Endothelial cell of umbilical vein (primary cell): ENCODE results near the gene UTS2. TPM values are rescaled to one million over a fixed set of nuclear protein-coding genes. Genes with fewer than 3 reads are reported as not detected.

Source experiments
- BruUV-seq: library from RNA; stranded (reverse); fragments of 400-500 nt; replicated peaks from 2 replicates; lab custom pipeline; 2021; lab: Mats Ljungman, UMichigan
- CTCF ChIA-PET: fragments of 300-600, 350-600 bp; sonication (Branson Sonifier 250); formaldehyde crosslinking; loops from one replicate; lab custom pipeline; 2021; ENCODE audit warnings: antibody characterized with exemption, inconsistent platforms; lab: Charles Lee
- POLR2A ChIA-PET: fragments of 300-600, 350-600 bp; sonication (Branson Sonifier 250); formaldehyde crosslinking; loops from one replicate; lab custom pipeline; 2021; ENCODE audit warnings: antibody characterized with exemption, inconsistent platforms; lab: Charles Lee
- DNase-seq: peaks from one replicate; pipeline ENCODE4 v3.0.0-alpha.2; 2011; ENCODE audit warnings: low read depth, low spot score
- FAIRE-seq: peaks from 2 replicates; lab custom pipeline; 2011; peaks lifted over from hg19 to GRCh38; lab: Jason Lieb, UNC
- H2AFZ ChIP-seq: 2 replicates; pipeline ENCODE4 v1.6.0; 2012; ENCODE audit warnings: low read depth, low read length, control low read depth, inconsistent platforms
- H3K27ac ChIP-seq: 2 replicates; pipeline ENCODE4 v1.5.1; 2011; ENCODE audit warnings: low read depth, mild to moderate bottlenecking, control low read depth, low read length, moderate library complexity; ENCODE audit not compliant: insufficient read depth
- H3K27me3 ChIP-seq, 2 experiments: 2 replicates each; pipeline versions ENCODE4 v1.6.0 to v1.6.1; 2011; ENCODE audit warnings: low read length in 2 of 2, mixed read lengths in 1 of 2; ENCODE audit not compliant: control insufficient read depth in 2 of 2, insufficient read depth in 2 of 2
- H3K36me3 ChIP-seq, 2 experiments: 2 replicates in 1 of 2; 3 replicates in 1 of 2; pipeline ENCODE4 v1.5.1; 2011; ENCODE audit warnings: low read length in 2 of 2, mild to moderate bottlenecking in 1 of 2, moderate library complexity in 1 of 2; ENCODE audit not compliant: control insufficient read depth in 2 of 2, insufficient read depth in 2 of 2; ENCODE audit errors: extremely low read depth in 1 of 2
- H3K4me1 ChIP-seq: 3 replicates; pipeline ENCODE4 v1.5.1; 2011; ENCODE audit warnings: mild to moderate bottlenecking, low read length; ENCODE audit not compliant: control insufficient read depth, insufficient read depth; ENCODE audit errors: extremely low read depth
- H3K4me2 ChIP-seq: 2 replicates; pipeline ENCODE4 v1.6.1; 2011; ENCODE audit warnings: low read length, control low read depth, mixed read lengths; ENCODE audit not compliant: insufficient read depth
- H3K4me3 ChIP-seq, 3 experiments: fragments of 200-600 bp in 1 of 3; sonication (generic), shearing (Covaris generic) in 1 of 3; replicated peaks in 1 of 3; 2 replicates each; pipeline ENCODE4 v1.5.1; 2011 to 2016; ENCODE audit warnings: control low read depth in 3 of 3, low read length in 3 of 3, mild to moderate bottlenecking in 2 of 3, inconsistent platforms in 1 of 3, low read depth in 1 of 3, moderate library complexity in 1 of 3; ENCODE audit not compliant: insufficient read depth in 1 of 3
- H3K79me2 ChIP-seq: 2 replicates; pipeline ENCODE4 v1.6.0; 2012; ENCODE audit warnings: low read length, inconsistent platforms; ENCODE audit not compliant: control insufficient read depth, insufficient read depth
- H3K9ac ChIP-seq: replicated peaks from 2 replicates; pipeline ENCODE3; 2011; ENCODE audit warnings: low read length, control low read depth; ENCODE audit not compliant: insufficient read depth; ENCODE audit errors: extremely low read depth
- H3K9me1 ChIP-seq: replicated peaks from 3 replicates; pipeline ENCODE4 v1.6.0; 2011; ENCODE audit warnings: mild to moderate bottlenecking, low read length; ENCODE audit not compliant: control insufficient read depth, insufficient read depth; ENCODE audit errors: extremely low read depth
- H3K9me3 ChIP-seq: replicated peaks from 2 replicates; pipeline ENCODE4 v1.5.1; 2012; ENCODE audit warnings: low read length, inconsistent platforms; ENCODE audit not compliant: control insufficient read depth, insufficient read depth
- H4K20me1 ChIP-seq: replicated peaks from 2 replicates; pipeline ENCODE3; 2011; ENCODE audit warnings: mild to moderate bottlenecking, low read length; ENCODE audit not compliant: control insufficient read depth, insufficient read depth; ENCODE audit errors: extremely low read depth
- CTCF ChIP-seq, 2 donors: IDR thresholded peaks; 1 replicate in 1 of 2; 2 replicates in 1 of 2; pipeline ENCODE4 v1.5.1; 2011; ENCODE audit warnings: low read length in 2 of 2, mild to moderate bottlenecking in 2 of 2, moderate library complexity in 2 of 2, control low read depth in 1 of 2, inconsistent platforms in 1 of 2, low read depth in 1 of 2; ENCODE audit not compliant: insufficient read depth in 1 of 2; ENCODE audit errors: extremely low read depth in 1 of 2
- EZH2 ChIP-seq: IDR thresholded peaks from 2 replicates; pipeline ENCODE4 v1.6.1; 2012; ENCODE audit warnings: borderline replicate concordance, low read depth, mild to moderate bottlenecking, moderate library complexity, low read length, inconsistent platforms; ENCODE audit not compliant: severe bottlenecking
- FOS ChIP-seq: IDR thresholded peaks from 2 replicates; pipeline ENCODE4 v1.6.1; 2011; ENCODE audit warnings: mild to moderate bottlenecking, low read length, moderate library complexity, borderline replicate concordance; ENCODE audit not compliant: insufficient read depth
- GATA2 ChIP-seq: IDR thresholded peaks from 2 replicates; pipeline ENCODE4 v1.7.0; 2011; ENCODE audit warnings: low read depth, mild to moderate bottlenecking, moderate library complexity, mixed read lengths, low read length; ENCODE audit not compliant: insufficient read length, insufficient read depth
- JUN ChIP-seq: IDR thresholded peaks from 2 replicates; pipeline ENCODE4 v1.6.1; 2011; ENCODE audit warnings: borderline replicate concordance, low read depth; ENCODE audit not compliant: insufficient read length, insufficient read depth
- MAX ChIP-seq: IDR thresholded peaks from 2 replicates; pipeline ENCODE4 v1.6.1; 2011; ENCODE audit not compliant: insufficient read depth, insufficient read length
- MYC ChIP-seq: IDR thresholded peaks from one replicate; pipeline ENCODE4 v1.6.1; 2011; ENCODE audit warnings: mild to moderate bottlenecking, low read depth, low read length
- POLR2A ChIP-seq: IDR thresholded peaks from 2 replicates; pipeline ENCODE4 v1.6.1; 2012; ENCODE audit warnings: low read depth, mild to moderate bottlenecking, control low read depth, low read length
- POLR2AphosphoS5 ChIP-seq: IDR thresholded peaks from 2 replicates; pipeline ENCODE4 v1.6.1; 2012; ENCODE audit warnings: low read depth, mild to moderate bottlenecking, control low read depth, low read length, moderate library complexity; ENCODE audit not compliant: insufficient read depth
- dilution Hi-C: fragments of 300-500 bp; cut with MboI; formaldehyde crosslinking; loops from one replicate; pipeline ENCODE4 v1.15.0; 2019; ENCODE audit warnings: low sequenced_read_pairs; ENCODE audit not compliant: extremely low pct_ligation_motif_present
- intact Hi-C: fragments of 100-400 bp; cut with micrococcal nuclease; formaldehyde crosslinking; loops from one replicate; pipeline ENCODE4 v1.10.0; 2022
- polyA plus RNA-seq, 4 experiments: library from polyadenylated mRNA; depleted of rRNA in 3 of 4; stranded (reverse) in 3 of 4; unstranded in 1 of 4; fragments of >200 nt; gene quantifications; 2 replicates each; pipeline versions ENCODE4 v1.2.1 to v1.2.3, GENCODE V29; 2011 to 2012; ENCODE audit warnings: missing spikeins in 1 of 4
- total RNA-seq: library from RNA; stranded (reverse); gene quantifications from 2 replicates; pipeline ENCODE4 v1.2.3, GENCODE V29; 2021

UTS2 gene
- total and polyA plus RNA-seq, 2 donors (not counting 3 experiments of a cell fraction or from before 2014, with no cell fraction given), result not detected

- Histone ChIP-seq H3K27me3 (peaks cover 2 to 4% of the 10 kb centered on the region in 2 experiments), H3K9me1 (no peaks in the 10 kb centered on the region), H3K4me3 (no peak overlapping the region), H2AFZ (no peak overlapping the region), H3K9me3 (no peaks in the 10 kb centered on the region), H3K36me3 (no peaks in the 10 kb centered on the region), H3K4me2 (no peak overlapping the region), H3K9ac (no peak overlapping the region), H3K4me1 (no peaks in the 10 kb centered on the region), H3K27ac (no peak overlapping the region), H4K20me1 (no peaks in the 10 kb centered on the region), H3K79me2 (no peaks in the 10 kb centered on the region)
- DNase-seq (no peak), FAIRE-seq (no peak)
- ChIA-PET POLR2A (no interaction called here), CTCF (interaction anchor here (0.6 to 1.5 kb wide), 2 partner anchors 35 to 43 kb away, joined by 3 read pairs; no protein-coding TSS in a partner anchor)
- TF ChIP-seq JUN, result no peak
- no peak for TF ChIP-seq CTCF (IDR thresholded peaks at IDR 0.05; ENCODE audit: extremely low read depth in 1 of 2, insufficient read depth in 1 of 2, low read depth in 1 of 2, low read length in 2 of 2)
- TF ChIP-seq POLR2A, result no peak
- TF ChIP-seq POLR2AphosphoS5, result no peak
- no peak for TF ChIP-seq MYC
- no peak for TF ChIP-seq EZH2
- no peak for TF ChIP-seq GATA2
- no peak for TF ChIP-seq FOS
- TF ChIP-seq MAX, result no peak
- dilution Hi-C loops, result no loop called here
- intact Hi-C loops, result no loop called here
- BruUV-seq, result no TSS peak
Observed at GRCh38 chr1:7850786-7851185, 2.1 kb downstream of the UTS2 start.
